ENCODE results near the gene FOXO1.

FOXO1 gene

GRCh38 chr13:40604135-40604534 is 62.3 kb downstream of the FOXO1 start:
- FAIRE-seq, result no peak

GRCh38 chr13:40600149-40600751 is 66.2 kb downstream of the FOXO1 start:
- no peak for FAIRE-seq

GRCh38 chr13:40599747-40600146 is 66.7 kb downstream of the FOXO1 start:
- FAIRE-seq, result no peak

GRCh38 chr13:40599124-40599523 is 67.3 kb downstream of the FOXO1 start:
- FAIRE-seq, result no peak

- FAIRE-seq, result no peak
Observed at GRCh38 chr13:40598569-40598968, 67.9 kb downstream of the FOXO1 start.

- FAIRE-seq, result no peak
Observed at GRCh38 chr13:40597735-40598365, 68.6 kb downstream of the FOXO1 start.

GRCh38 chr13:40596484-40596883 is 70.0 kb downstream of the FOXO1 start:
- FAIRE-seq, result no peak

GRCh38 chr13:40595693-40596092 is 70.7 kb downstream of the FOXO1 start:
- no peak for FAIRE-seq

GRCh38 chr13:40592035-40592434 is 74.4 kb downstream of the FOXO1 start:
- FAIRE-seq, result no peak

- no peak for FAIRE-seq
Observed at GRCh38 chr13:40591091-40591490, 75.3 kb downstream of the FOXO1 start.

GRCh38 chr13:40590112-40590862 is 76.2 kb downstream of the FOXO1 start:
- FAIRE-seq, result no peak

- no peak for FAIRE-seq
Observed at GRCh38 chr13:40589285-40590109, 76.9 kb downstream of the FOXO1 start.

- no peak for FAIRE-seq
Observed at GRCh38 chr13:40588101-40588500, 78.3 kb downstream of the FOXO1 start.

GRCh38 chr13:40586886-40587565 is 79.4 kb downstream of the FOXO1 start:
- FAIRE-seq, result no peak

- FAIRE-seq, result no peak
Observed at GRCh38 chr13:40585911-40586471, 80.5 kb downstream of the FOXO1 start.

- FAIRE-seq, result no peak
Observed at GRCh38 chr13:40583738-40584137, 82.7 kb downstream of the FOXO1 start.

- FAIRE-seq, result no peak
Observed at GRCh38 chr13:40582531-40582930, 83.9 kb downstream of the FOXO1 start.

- FAIRE-seq, result no peak
Observed at GRCh38 chr13:40581277-40581579, 85.2 kb downstream of the FOXO1 start.

GRCh38 chr13:40580566-40581276 is 85.7 kb downstream of the FOXO1 start:
- no peak for FAIRE-seq

GRCh38 chr13:40579535-40579934 is 86.9 kb downstream of the FOXO1 start:
- FAIRE-seq, result no peak

GRCh38 chr13:40578055-40578454 is 88.4 kb downstream of the FOXO1 start:
- FAIRE-seq, result no peak

- no peak for FAIRE-seq
Observed at GRCh38 chr13:40576369-40576768, 90.1 kb downstream of the FOXO1 start.
